Osteoblast (primary cell): ENCODE results near the gene RNH1. TPM values are rescaled to one million over a fixed set of nuclear protein-coding genes. Genes with fewer than 3 reads are reported as not detected.

Source experiments
- DNase-seq: peaks from one replicate; pipeline ENCODE4 v3.0.0; 2011; ENCODE audit warnings: low spot score, mixed read lengths; ENCODE audit not compliant: insufficient read length; ENCODE audit errors: missing footprints
- H2AFZ ChIP-seq: 2 replicates; pipeline ENCODE4 v1.6.0; 2011; ENCODE audit warnings: mild to moderate bottlenecking, low read length
- H3K27ac ChIP-seq: 2 replicates; pipeline ENCODE4 v1.5.1; 2011; ENCODE audit warnings: mild to moderate bottlenecking, low read depth, low read length, moderate library complexity
- H3K27me3 ChIP-seq: 2 replicates; pipeline ENCODE4 v1.6.0; 2012; ENCODE audit warnings: mild to moderate bottlenecking, control low read depth, inconsistent platforms, low read length, moderate library complexity; ENCODE audit not compliant: insufficient read depth
- H3K36me3 ChIP-seq: 2 replicates; pipeline ENCODE4 v1.5.1; 2011; ENCODE audit warnings: mild to moderate bottlenecking, low read length, control low read depth, moderate library complexity; ENCODE audit not compliant: insufficient read depth
- H3K4me1 ChIP-seq: 2 replicates; pipeline ENCODE4 v1.5.1; 2011; ENCODE audit warnings: mild to moderate bottlenecking, low read length, control low read depth, moderate library complexity; ENCODE audit not compliant: insufficient read depth
- H3K4me2 ChIP-seq: 2 replicates; pipeline ENCODE4 v1.6.0; 2011; ENCODE audit warnings: mild to moderate bottlenecking, low read length; ENCODE audit not compliant: insufficient read depth
- H3K4me3 ChIP-seq: fragments of 200-600 bp; sonication (generic); 3 replicates; pipeline ENCODE4 v1.5.1; 2012; ENCODE audit warnings: mild to moderate bottlenecking, low read length, inconsistent platforms; ENCODE audit not compliant: insufficient read depth
- H3K79me2 ChIP-seq: 2 replicates; pipeline ENCODE4 v1.6.0; 2012; ENCODE audit warnings: mild to moderate bottlenecking, low read length, control low read depth, inconsistent platforms; ENCODE audit not compliant: insufficient read depth
- H3K9me3 ChIP-seq: 2 replicates; pipeline ENCODE4 v1.5.1; 2011; ENCODE audit warnings: low read depth, low read length, control low read depth
- H4K20me1 ChIP-seq: 2 replicates; pipeline ENCODE4 v1.6.0; 2012; ENCODE audit warnings: mild to moderate bottlenecking, low read length, control low read depth; ENCODE audit not compliant: insufficient read depth
- total RNA-seq: library from RNA; depleted of rRNA; stranded (reverse); fragments of >200 nt; gene quantifications from 2 replicates; pipeline ENCODE4 v1.2.3, GENCODE V29; 2012
- TF ChIP-seq, protein P1 (sequence below): IDR thresholded peaks from 2 replicates; pipeline ENCODE4 v1.5.1; 2011; ENCODE audit warnings: mild to moderate bottlenecking, low read depth, low read length, moderate library complexity; ENCODE audit errors: extremely low read depth

Gene RNH1
- total RNA-seq, 1 donor, result 506 TPM

- Histone ChIP-seq H3K4me2 (no peak overlapping the region), H3K9me3 (no peaks in the 10 kb centered on the region), H3K27ac (no peak overlapping the region), H2AFZ (no peak overlapping the region), H3K79me2 (no peaks in the 10 kb centered on the region), H3K27me3 (peaks cover 20% of the 10 kb centered on the region), H4K20me1 (no peaks in the 10 kb centered on the region), H3K4me3 (no peak overlapping the region), H3K4me1 (no peaks in the 10 kb centered on the region), H3K36me3 (no peaks in the 10 kb centered on the region)
- DNase-seq, result no peak
- TF ChIP-seq, protein P1, sequence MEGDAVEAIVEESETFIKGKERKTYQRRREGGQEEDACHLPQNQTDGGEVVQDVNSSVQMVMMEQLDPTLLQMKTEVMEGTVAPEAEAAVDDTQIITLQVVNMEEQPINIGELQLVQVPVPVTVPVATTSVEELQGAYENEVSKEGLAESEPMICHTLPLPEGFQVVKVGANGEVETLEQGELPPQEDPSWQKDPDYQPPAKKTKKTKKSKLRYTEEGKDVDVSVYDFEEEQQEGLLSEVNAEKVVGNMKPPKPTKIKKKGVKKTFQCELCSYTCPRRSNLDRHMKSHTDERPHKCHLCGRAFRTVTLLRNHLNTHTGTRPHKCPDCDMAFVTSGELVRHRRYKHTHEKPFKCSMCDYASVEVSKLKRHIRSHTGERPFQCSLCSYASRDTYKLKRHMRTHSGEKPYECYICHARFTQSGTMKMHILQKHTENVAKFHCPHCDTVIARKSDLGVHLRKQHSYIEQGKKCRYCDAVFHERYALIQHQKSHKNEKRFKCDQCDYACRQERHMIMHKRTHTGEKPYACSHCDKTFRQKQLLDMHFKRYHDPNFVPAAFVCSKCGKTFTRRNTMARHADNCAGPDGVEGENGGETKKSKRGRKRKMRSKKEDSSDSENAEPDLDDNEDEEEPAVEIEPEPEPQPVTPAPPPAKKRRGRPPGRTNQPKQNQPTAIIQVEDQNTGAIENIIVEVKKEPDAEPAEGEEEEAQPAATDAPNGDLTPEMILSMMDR, result no peak
Observed at GRCh38 chr11:551131-551530, 44.1 kb upstream of the RNH1 start.

GRCh38 chr11:550746-551085 lies 43.7 kb upstream of the RNH1 start:
- peaks cover 18% of the 10 kb centered on the region for H3K27me3 ChIP-seq
- TF ChIP-seq, protein P1, result no peak
- DNase-seq, result no peak

GRCh38 chr11:550021-550745 lies 43.1 kb upstream of the RNH1 start:
- H3K4me3 ChIP-seq, result no peak overlapping the region
- H3K27me3 ChIP-seq, result peaks cover 13% of the 10 kb centered on the region
- no peaks in the 10 kb centered on the region for H3K79me2 ChIP-seq
- H3K9me3 ChIP-seq, result no peaks in the 10 kb centered on the region
- H3K36me3 ChIP-seq, result no peaks in the 10 kb centered on the region
- no peaks in the 10 kb centered on the region for H4K20me1 ChIP-seq
- DNase-seq, result no peak
- no peak overlapping the region for H2AFZ ChIP-seq
- no peak overlapping the region for H3K27ac ChIP-seq
- TF ChIP-seq, protein P1, result no peak
- H3K4me2 ChIP-seq, result no peak overlapping the region
- H3K4me1 ChIP-seq, result no peaks in the 10 kb centered on the region

More at GRCh38 chr11:550746-551085, 43.7 kb upstream of the RNH1 start:
- no peaks in the 10 kb centered on the region for H3K4me1 ChIP-seq
- no peak overlapping the region for H3K4me2 ChIP-seq
- H2AFZ ChIP-seq, result no peak overlapping the region
- no peak overlapping the region for H3K27ac ChIP-seq
- no peaks in the 10 kb centered on the region for H3K9me3 ChIP-seq
- H3K79me2 ChIP-seq, result no peaks in the 10 kb centered on the region
- no peaks in the 10 kb centered on the region for H3K36me3 ChIP-seq
- no peaks in the 10 kb centered on the region for H4K20me1 ChIP-seq
- no peak overlapping the region for H3K4me3 ChIP-seq

- DNase-seq, result no peak
Observed at GRCh38 chr11:548700-549603, 41.9 kb upstream of the RNH1 start.

More at GRCh38 chr11:548700-549603, 41.9 kb upstream of the RNH1 start:
- no peak overlapping the region for H3K27ac ChIP-seq
- peaks cover 3% of the 10 kb centered on the region for H3K27me3 ChIP-seq
- TF ChIP-seq, protein P1, result no peak
- no peaks in the 10 kb centered on the region for H3K4me1 ChIP-seq
- no peaks in the 10 kb centered on the region for H3K79me2 ChIP-seq
- H3K9me3 ChIP-seq, result no peaks in the 10 kb centered on the region
- H4K20me1 ChIP-seq, result no peaks in the 10 kb centered on the region
- H2AFZ ChIP-seq, result no peak overlapping the region
- no peaks in the 10 kb centered on the region for H3K36me3 ChIP-seq
- H3K4me2 ChIP-seq, result no peak overlapping the region
- no peak overlapping the region for H3K4me3 ChIP-seq
